ENCODE results near the gene CTDSPL. TPM values are rescaled to one million over a fixed set of nuclear protein-coding genes. Genes with fewer than 3 reads are reported as not detected.

Gene CTDSPL
- polyA plus RNA-seq, 1 experiment, result 40.4 TPM

GRCh38 chr3:37833302-37834186 lies 28.1 kb upstream of the CTDSPL start:
- H3K4me3 ChIP-seq (ENCODE audit: low read depth, low read length), result no peak overlapping the region
- CTCF ChIA-PET, result interaction anchor here (0.5 to 0.7 kb wide), 2 partner anchors 28 to 163 kb away, joined by 3 read pairs; no protein-coding TSS in a partner anchor
- TF ChIP-seq CTCF (IDR thresholded peaks at IDR 0.05; ENCODE audit: low read depth, low read length), result no peak
- POLR2A ChIA-PET, result interaction anchor here (0.5 kb wide), 1 partner anchor 419 kb away, joined by 4 read pairs; no protein-coding TSS in a partner anchor
- H3K27ac ChIP-seq (ENCODE audit: low read depth, low read length), result no peak overlapping the region
- H3K27me3 ChIP-seq (ENCODE audit: control insufficient read depth, insufficient read depth, low read length), result no peaks in the 10 kb centered on the region
- no peak for DNase-seq (ENCODE audit: low read depth, low spot score)
- no peaks in the 10 kb centered on the region for H3K9me3 ChIP-seq (ENCODE audit: control insufficient read depth, insufficient read depth, low read length)

GRCh38 chr3:37836589-37836988 lies 25.1 kb upstream of the CTDSPL start:
- ChIA-PET CTCF (interaction anchor here (1.7 kb wide), 1 partner anchor 19 kb away, joined by 5 read pairs; no protein-coding TSS in a partner anchor), POLR2A (no interaction called here)
- DNase-seq (ENCODE audit: low read depth, low spot score), result no peak
- no peak overlapping the region for H3K4me3 ChIP-seq (ENCODE audit: low read depth, low read length)
- no peak for TF ChIP-seq CTCF (IDR thresholded peaks at IDR 0.05; ENCODE audit: low read depth, low read length)
- no peaks in the 10 kb centered on the region for H3K9me3 ChIP-seq (ENCODE audit: control insufficient read depth, insufficient read depth, low read length)
- H3K27ac ChIP-seq (ENCODE audit: low read depth, low read length), result no peak overlapping the region
- H3K27me3 ChIP-seq (ENCODE audit: control insufficient read depth, insufficient read depth, low read length), result no peaks in the 10 kb centered on the region

- H3K27me3 ChIP-seq (ENCODE audit: control insufficient read depth, insufficient read depth, low read length), result no peaks in the 10 kb centered on the region
- DNase-seq (ENCODE audit: low read depth, low spot score), result no peak
- POLR2A ChIA-PET, result no interaction called here
- CTCF ChIA-PET, result no interaction called here
- no peak overlapping the region for H3K4me3 ChIP-seq (ENCODE audit: low read depth, low read length)
- H3K9me3 ChIP-seq (ENCODE audit: control insufficient read depth, insufficient read depth, low read length), result no peaks in the 10 kb centered on the region
- TF ChIP-seq CTCF (IDR thresholded peaks at IDR 0.05; ENCODE audit: low read depth, low read length), result no peak
- no peak overlapping the region for H3K27ac ChIP-seq (ENCODE audit: low read depth, low read length)
Measured at GRCh38 chr3:37847689-37848088, 14.0 kb upstream of the CTDSPL start.

GRCh38 chr3:37849146-37849923 lies 12.3 kb upstream of the CTDSPL start:
- CTCF ChIA-PET, result no interaction called here

More at GRCh38 chr3:37849146-37849923, 12.3 kb upstream of the CTDSPL start:
- DNase-seq (ENCODE audit: low read depth, low spot score), result no peak
- Histone ChIP-seq H3K9me3 (ENCODE audit: control insufficient read depth, insufficient read depth, low read length) (no peaks in the 10 kb centered on the region), H3K27me3 (ENCODE audit: control insufficient read depth, insufficient read depth, low read length) (no peaks in the 10 kb centered on the region), H3K27ac (ENCODE audit: low read depth, low read length) (no peak overlapping the region), H3K4me3 (ENCODE audit: low read depth, low read length) (no peak overlapping the region)
- POLR2A ChIA-PET, result interaction anchor here (0.5 kb wide), 1 partner anchor 47 kb away, joined by 3 read pairs; no protein-coding TSS in a partner anchor
- TF ChIP-seq CTCF (IDR thresholded peaks at IDR 0.05; ENCODE audit: low read depth, low read length), result no peak

All from AG04450 (cell line).